ENCODE measurements around the gene HSPG2. TPM values are rescaled to one million over a fixed set of nuclear protein-coding genes. Genes with fewer than 3 reads are reported as not detected.

The HSPG2 gene
- total and polyA plus RNA-seq, 2 of the 13 experiments (the other 11 are each of a cell fraction or from before 2014, with no cell fraction given), result 9.1 to 13.1 TPM

- DNase-seq (ENCODE audit: low spot score) (peak; percentile 16), FAIRE-seq (no peak), ATAC-seq (no peak)
- ChIA-PET POLR2A (no interaction called here), CTCF (ENCODE audit: low intra/inter-chr PET ratio, low total read pairs) (no interaction called here)
- Histone ChIP-seq H3K36me3 (replicated peaks in 1 of 2; ENCODE audit: control insufficient read depth in 1 of 2, insufficient read depth in 2 of 2, low read length in 2 of 2) (peaks cover 13 to 30% of the 10 kb centered on the region in 2 experiments; a peak in 4 of 5 replicates), H4K20me1 (ENCODE audit: insufficient read depth, low read length) (no peaks in the 10 kb centered on the region; the same call in 1 of the 2 replicates), H3K9ac (ENCODE audit: insufficient read depth, low read depth, low read length) (no peak overlapping the region), H3K4me1 (ENCODE audit: insufficient read depth, low read length) (peaks cover 32% of the 10 kb centered on the region), H3K4me2 (ENCODE audit: low read depth, low read length) (no peak overlapping the region), H3K9me3 (ENCODE audit: low read length) (no peaks in the 10 kb centered on the region), H3K4me3 (replicated peaks in 1 of 3; ENCODE audit: insufficient read depth in 1 of 3, low read depth in 2 of 3, low read length in 3 of 3) (no peak overlapping the region), H2AFZ (ENCODE audit: low read length) (no peak overlapping the region), H3K79me2 (ENCODE audit: insufficient read depth, low read length) (no peaks in the 10 kb centered on the region), H3K27ac (ENCODE audit: extremely low read length, insufficient read depth, low read length) (no peak overlapping the region), H3K27me3 (ENCODE audit: control insufficient read depth in 1 of 2, insufficient read depth in 2 of 2, low read length in 2 of 2) (no peaks in the 10 kb centered on the region)
- intact Hi-C loops (cut with micrococcal nuclease; ENCODE audit: unreplicated experiment), result no loop called here
- in situ Hi-C loops (cut with HindIII; ENCODE audit: extremely low pct_ligation_motif_present, low pct_unique_long_range_greater_than_20kb), result no loop called here
- no peak for TF ChIP-seq MAZ (IDR thresholded peaks at IDR 0.05; ENCODE audit: borderline replicate concordance, low read depth, low read length)
- no peak for TF ChIP-seq MAZ (CRISPR knock-in tag; IDR thresholded peaks at IDR 0.05; ENCODE audit: low read depth)
- TF ChIP-seq KLF6 (CRISPR knock-in tag; IDR thresholded peaks at IDR 0.05), result no peak
- no peak for TF ChIP-seq TBL1XR1 (IDR thresholded peaks at IDR 0.05; ENCODE audit: borderline replicate concordance, low read length, partially characterized antibody)
- no peak for TF ChIP-seq ZFP41 (CRISPR knock-in tag; IDR thresholded peaks at IDR 0.05; ENCODE audit: borderline replicate concordance)
- no peak for TF ChIP-seq HNRNPK (IDR thresholded peaks at IDR 0.05; ENCODE audit: low read depth, low read length, poor library complexity, severe bottlenecking)
- no peak for TF ChIP-seq GATAD1 (CRISPR knock-in tag; IDR thresholded peaks at IDR 0.05)
- no peak for TF ChIP-seq FOXA3 (CRISPR knock-in tag; IDR thresholded peaks at IDR 0.05)
- TF ChIP-seq ZNF629 (CRISPR knock-in tag; conservative IDR thresholded peaks at IDR 0.05), result no peak
- TF ChIP-seq ZSCAN25 (CRISPR knock-in tag; IDR thresholded peaks at IDR 0.05), result 0 out of 2 replicates have a peak, but pooled peaks have one; percentile 35
- no peak for TF ChIP-seq MZF1 (CRISPR knock-in tag; IDR thresholded peaks at IDR 0.05; ENCODE audit: borderline replicate concordance)
- TF ChIP-seq ZNF317 (CRISPR knock-in tag; IDR thresholded peaks at IDR 0.05), result peak; percentile 73; the same call in 1 of the 2 replicates
- no peak for TF ChIP-seq ZNF720 (CRISPR knock-in tag; IDR thresholded peaks at IDR 0.05)
- TF ChIP-seq ZMYM4 (CRISPR knock-in tag; IDR thresholded peaks at IDR 0.05), result no peak
- TF ChIP-seq STAT6 (CRISPR knock-in tag; IDR thresholded peaks at IDR 0.05; ENCODE audit: borderline replicate concordance), result no peak
- TF ChIP-seq TAF1 (CRISPR knock-in tag; IDR thresholded peaks at IDR 0.05), result no peak
- no peak for TF ChIP-seq PLRG1 (conservative IDR thresholded peaks at IDR 0.05)
- no peak for TF ChIP-seq ZNF549 (CRISPR knock-in tag; IDR thresholded peaks at IDR 0.05)
- TF ChIP-seq HNF4A (CRISPR knock-in tag; IDR thresholded peaks at IDR 0.05), result peak; percentile 16; the same call in 1 of the 2 replicates
- no peak for TF ChIP-seq NFE2L1 (CRISPR knock-in tag; IDR thresholded peaks at IDR 0.05; ENCODE audit: borderline replicate concordance)
- TF ChIP-seq SOX13 (IDR thresholded peaks at IDR 0.05), result no peak
- TF ChIP-seq SOX13 (CRISPR knock-in tag; conservative IDR thresholded peaks at IDR 0.05 in 1 of 2, IDR thresholded peaks at IDR 0.05 in 1 of 2), result peak in 1 of 2 experiments; percentile 43; a peak in 1 of 4 replicates
- no peak for TF ChIP-seq ERF (CRISPR knock-in tag; IDR thresholded peaks at IDR 0.05)
- peak; percentile 65; the same call in 1 of the 2 replicates for TF ChIP-seq SP5 (CRISPR knock-in tag; IDR thresholded peaks at IDR 0.05; ENCODE audit: borderline replicate concordance, low read depth)
- BruUV-seq (replicated peaks), result no TSS peak
- WGBS (ENCODE audit: low lambda C conversion rate), result 71% methylated on average over 10 of the region's 12 CpGs
These were observed 68.1 kb downstream of the HSPG2 start for GRCh38 chr1:21868941-21869454.
